ENCODE results near the gene NAPA.

DNA sequence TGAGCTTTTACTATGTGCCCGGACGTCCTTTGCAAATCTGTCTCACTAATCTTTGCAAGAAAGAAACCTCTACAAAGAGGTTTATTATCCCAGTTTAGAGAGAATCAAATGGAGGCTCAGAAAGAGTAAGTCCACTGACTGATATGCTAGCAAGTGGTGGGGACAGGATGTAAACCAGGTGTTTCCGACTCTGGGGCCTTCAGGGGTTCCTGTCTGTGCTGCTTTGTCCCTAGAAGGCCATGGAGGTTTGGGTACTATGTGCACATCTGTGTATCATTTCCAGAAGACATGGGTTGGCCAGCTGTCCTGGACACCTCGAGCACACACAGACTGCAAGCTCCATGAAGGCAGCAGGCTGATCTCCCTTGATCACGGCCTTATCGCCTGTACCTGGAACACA lies 29.7 kb downstream of the NAPA start:
- no peak for TF ChIP-seq YY1 (IDR thresholded peaks at IDR 0.05; ENCODE audit: insufficient read depth, insufficient read length)
- TF ChIP-seq SUZ12 (IDR thresholded peaks at IDR 0.05; ENCODE audit: extremely low read depth, insufficient read depth, insufficient read length), result no peak
- TF ChIP-seq ZNF274 (IDR thresholded peaks at IDR 0.05; ENCODE audit: low read depth, low read length), result no peak

Data from NT2/D1 (cell line).